Measurements from ENCODE around the gene ARHGAP40.

ARHGAP40 gene

DNA sequence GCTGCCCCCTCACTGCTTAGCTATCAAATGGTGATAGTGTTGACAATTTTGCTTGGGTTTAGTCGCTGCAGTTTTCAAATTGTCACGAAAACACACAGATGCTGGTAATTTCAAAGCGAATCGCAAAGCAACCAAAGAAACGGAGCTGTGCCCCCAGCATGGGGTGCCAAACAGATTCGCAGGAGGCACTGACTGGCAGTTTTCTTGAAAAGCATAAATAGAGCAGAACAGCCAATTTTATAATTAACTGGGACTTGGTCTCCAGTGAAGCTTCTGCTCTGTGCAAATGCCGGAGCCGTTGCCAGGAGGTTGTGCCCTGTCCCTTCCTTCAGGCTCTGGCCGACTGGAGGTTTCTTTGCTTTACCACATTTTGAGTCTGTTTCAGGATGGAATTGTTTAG lies 18.8 kb downstream of the ARHGAP40 start:
- no peak for DNase-seq

DNA sequence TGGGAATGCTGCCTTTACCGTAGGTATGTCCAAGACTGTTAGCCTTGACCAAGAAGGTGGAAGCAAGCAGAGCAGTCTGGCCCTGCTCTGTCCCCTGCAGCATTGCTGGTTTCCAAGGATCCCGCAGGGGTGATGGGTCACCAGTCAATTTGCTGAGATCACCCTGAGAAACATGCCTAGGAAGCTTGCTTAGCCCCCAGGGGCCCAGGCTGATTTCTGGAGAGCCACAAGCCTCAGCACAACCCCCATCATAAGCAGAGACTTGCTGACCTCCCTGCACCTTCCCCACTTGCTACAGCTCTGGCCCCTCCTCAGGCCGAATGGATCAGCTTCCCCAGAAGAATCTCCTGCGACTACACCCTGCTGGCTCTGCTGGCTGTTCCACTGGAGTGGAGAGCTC lies 21.5 kb downstream of the ARHGAP40 start:
- no peak for DNase-seq

DNA sequence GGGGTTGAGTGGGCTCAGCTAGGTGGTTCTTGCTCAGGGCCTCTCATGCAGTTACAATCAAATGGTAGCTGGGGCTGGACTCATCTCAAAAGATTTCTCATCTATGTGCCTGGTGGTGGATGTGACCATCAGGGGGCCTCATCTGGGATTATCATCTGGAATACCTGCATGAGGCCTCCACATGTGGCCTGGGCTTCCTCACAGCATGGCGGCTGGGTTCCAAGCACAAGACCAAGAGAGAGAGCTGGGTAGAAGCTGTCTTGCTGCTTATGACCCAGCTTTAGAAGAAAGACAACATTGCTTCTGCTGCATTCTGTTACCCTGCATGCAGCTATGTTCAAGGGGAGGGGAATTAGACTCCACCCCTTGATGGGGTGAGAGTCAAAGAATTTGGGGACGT lies 22.5 kb downstream of the ARHGAP40 start:
- no peak for DNase-seq

DNA sequence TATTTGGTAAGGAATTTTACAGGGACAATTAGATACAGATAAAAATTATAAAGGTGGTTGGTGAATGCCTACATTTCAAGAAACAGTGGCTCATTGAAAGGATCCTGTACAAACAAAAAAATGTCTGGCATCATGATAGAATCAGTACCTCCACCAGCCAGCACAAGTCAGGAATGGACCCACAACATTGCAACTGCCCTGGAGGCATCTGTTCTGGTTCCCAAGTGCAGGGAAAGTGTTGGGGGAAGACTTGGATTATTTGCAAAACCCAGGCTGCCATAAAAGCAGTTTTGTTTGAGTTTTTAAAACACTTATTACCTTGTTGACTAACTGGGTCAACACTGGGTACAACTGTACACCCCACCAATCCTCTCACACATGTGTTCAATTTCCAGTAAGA lies 24.3 kb downstream of the ARHGAP40 start:
- DNase-seq = no peak

DNA sequence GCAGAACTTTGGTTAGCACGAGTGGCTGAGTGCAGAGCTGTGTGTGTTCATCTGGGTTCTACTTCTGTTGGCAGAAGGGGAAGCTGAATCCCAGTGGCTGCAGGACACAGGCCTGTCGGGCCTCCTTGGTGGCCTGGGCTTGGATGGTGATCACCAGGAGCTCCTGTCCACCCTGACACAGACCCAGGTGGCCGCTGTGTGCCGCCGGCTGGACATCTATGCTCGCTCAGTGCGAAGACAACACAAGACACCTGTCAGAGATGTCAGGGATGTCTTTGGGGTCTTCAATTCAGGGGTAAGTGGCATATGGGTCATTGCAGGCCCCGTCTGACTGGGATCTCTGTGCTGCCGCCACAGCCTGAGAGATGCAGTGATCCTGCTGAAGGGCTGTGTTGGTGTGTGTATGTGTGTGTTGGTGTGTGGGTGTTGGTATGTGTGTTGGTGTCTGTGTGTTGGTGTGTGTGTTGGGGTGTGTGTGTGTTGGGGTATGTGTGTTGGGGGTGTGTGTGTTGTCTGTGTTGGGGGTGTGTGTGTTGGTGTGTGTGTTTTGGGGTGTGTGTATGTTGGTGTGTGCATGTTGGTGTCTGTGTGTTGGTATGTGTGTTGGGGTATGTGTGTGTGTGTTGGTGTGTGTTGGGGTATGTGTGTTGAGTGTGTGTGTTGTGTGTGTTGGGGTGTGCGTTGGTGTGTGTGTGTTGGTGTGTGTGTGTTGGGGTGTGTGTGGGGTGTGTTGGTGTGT lies 25.5 kb downstream of the ARHGAP40 start:
- DNase-seq = no peak

DNA sequence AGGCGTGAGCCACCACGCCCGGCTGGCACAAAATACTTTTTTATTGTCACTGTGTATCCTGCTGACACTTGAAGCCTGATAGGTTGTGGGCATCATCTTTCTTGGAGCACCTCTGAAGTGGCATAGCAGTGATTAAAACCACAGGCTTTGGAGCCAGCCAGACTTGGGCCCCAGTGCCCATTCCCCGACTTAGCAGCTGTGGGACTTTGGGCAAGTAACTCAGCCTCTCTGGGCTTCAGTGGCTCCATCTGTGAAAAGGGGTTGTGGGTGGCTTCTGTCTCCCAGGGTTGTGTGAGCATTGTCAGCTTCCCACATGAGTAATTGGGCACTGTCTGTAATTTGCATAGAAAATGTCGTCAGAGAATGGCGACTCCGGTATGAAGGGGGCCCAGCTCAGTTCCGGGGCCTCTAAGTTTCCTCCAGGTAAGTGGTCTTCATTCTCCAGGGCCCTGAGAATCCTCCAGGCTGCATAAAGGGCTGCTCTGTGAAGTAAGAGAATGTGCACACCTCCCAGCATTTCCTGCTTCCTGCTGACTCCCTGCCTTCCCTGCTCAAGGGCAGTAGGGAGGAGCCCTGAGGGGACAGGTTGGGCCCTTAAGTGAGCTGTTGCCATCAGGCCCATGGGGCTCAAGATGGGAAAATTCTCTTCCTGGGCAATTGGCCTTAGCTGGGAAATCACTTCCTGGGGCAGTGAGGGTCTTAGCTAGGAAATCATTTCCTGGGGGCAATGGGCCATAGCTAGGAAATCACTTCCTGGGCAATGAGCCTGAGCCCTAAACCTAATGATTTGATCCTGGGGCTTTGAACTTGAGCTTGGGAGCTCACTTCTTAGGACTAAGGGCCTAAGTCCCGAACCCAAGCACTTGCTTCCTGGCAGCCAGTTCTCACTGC lies 27.2 kb downstream of the ARHGAP40 start:
- no peak for DNase-seq

DNA sequence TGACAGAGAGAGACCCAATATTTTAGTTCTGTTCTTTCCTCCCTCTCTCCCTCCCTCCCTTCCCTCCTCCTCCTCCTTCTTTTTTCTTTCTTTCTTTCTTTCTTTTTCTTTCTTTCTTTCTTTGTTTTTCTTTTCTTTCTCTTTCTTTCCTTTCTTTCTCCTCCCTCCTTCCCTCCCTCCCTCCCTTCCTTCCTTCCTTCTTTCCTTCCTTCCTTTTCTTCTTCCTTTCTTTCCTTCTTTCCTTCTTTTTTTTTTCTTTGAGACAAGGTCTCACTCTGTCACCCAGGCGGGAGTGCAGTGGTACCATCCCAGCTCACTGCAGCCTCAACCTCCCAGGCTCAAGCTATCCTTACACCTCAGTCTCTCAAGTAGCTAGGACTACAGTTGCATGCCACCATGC lies 28.4 kb downstream of the ARHGAP40 start:
- no peak for DNase-seq

DNA sequence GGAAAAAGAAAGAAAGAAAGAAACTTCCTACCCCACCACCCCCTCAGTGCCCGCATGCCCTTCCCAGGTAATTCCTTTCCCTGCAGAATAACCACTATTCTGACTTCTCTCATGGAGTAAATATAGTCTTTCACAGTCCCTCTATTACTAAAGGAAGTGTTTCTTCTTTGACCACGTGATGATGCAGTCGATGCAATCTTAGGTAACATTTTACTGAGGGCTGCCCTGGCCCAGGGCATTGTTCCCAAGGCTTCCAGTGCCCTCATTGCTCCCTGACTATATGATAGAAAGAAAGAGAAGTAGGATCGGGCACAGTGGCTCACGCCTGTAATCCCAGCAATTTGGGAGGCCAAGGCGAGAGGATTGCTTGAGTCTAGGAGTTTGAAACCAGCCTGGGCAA lies 29.1 kb downstream of the ARHGAP40 start:
- no peak for DNase-seq

DNA sequence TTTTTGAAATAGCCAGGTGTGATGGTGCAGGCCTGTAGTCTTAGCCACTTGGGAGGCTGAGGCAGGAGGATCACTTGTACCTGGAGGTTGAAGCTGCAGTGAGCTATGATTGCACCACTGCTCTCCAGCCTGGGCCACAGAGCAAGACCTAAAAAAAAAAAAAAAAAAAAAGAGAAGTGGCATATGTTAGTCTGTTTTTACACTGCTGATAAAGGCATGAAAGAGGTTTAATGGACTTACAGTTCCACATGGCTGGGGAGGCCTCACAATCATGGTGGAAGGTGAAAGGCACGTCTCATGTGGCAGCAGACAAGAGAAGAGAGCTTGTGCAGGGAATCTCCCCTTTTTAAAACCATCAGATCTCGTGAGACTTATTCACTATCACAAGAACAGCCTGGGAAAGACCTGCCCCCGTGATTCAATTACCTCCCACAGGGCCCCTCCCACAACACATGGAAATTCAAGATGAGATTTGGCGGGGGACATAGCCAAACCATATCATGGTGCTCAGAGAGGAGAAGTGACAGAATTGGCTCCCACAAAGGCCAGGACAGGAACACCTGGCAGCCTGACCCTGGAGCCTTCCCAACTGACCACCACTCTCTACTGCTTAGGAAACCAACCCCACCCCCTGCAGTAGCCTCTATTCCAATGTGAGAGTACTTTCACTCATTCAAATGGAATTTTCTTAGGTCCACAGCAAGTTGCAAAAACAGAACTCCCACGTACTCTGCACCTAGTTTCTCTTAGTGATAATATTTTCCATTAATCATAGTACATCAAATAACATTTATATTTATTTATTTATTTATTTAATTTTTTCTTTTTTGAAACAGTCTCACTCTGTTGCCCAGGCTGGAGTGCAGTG lies 29.8 kb downstream of the ARHGAP40 start:
- DNase-seq = peak; percentile 17

DNA sequence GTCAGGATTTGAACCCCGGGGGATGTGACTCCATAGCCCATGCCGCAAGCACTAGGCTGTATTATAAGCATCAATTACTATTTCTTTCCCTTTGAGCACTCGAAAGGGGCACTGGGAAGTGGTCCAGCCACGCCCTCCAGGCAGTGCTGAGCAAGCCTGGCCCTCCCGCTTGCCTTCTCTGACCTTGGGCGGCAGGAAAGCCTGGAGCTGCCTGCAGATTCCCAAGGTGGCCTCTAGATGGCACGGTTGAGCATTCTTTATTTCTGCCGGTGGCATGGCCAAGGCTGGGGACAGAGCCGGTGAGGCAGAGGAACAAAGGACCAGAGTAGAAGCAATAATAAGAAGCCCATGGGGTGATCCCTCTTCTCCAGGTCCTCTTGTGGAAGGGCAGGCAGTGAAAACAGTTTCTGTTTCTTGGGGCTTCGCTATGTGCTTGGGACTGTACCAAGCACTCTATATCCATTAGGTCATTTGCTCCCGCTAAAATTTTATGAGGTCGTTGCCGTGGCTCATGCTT lies 32.0 kb downstream of the ARHGAP40 start:
- peak; percentile 80 for DNase-seq

DNA sequence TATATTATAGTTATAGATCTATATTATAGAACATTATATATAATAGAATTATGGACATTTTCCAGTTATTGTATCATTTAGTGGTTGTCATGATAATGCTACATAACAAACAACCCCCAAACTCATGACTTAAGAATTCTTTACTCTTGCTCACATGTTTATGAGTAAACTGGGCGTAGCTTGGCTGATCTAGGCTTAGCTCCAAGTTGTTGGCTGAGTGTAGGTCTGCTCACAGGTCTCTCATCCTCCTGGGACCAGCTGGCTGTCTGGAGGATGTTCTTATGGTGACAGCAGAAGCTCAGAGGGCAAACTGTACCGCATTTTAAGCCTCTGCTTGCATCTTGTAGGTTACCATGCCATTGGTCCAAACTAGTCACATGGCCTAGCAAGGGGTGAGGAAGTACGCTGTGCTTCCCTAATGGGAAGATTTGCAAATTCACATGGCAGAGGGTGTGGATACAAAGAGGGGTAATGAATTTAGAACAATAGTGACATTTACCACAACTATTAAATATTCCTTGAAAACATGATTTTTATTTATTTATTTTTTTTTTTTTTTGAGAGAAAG lies 34.2 kb downstream of the ARHGAP40 start:
- DNase-seq = peak; percentile 11

DNA sequence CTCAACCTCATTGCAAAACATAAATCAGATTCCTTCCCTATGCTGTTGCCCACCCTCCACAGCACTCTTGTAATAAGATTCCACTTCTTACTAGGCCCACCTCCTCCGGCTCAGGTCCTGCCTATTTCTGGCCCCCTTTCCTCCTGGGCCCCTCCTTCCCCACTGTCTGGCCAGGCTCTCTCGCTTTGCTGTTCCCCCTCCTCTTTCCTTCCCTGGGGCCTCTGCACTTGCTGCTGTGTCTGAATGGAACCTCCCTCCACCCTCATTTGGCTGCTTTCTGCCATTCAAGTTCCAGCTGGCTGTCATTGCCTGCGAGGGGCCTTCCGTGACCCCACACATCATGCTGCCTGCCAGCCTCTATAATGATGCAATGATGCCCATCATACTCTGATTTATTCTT lies 38.9 kb downstream of the ARHGAP40 start:
- DNase-seq = no peak

DNA sequence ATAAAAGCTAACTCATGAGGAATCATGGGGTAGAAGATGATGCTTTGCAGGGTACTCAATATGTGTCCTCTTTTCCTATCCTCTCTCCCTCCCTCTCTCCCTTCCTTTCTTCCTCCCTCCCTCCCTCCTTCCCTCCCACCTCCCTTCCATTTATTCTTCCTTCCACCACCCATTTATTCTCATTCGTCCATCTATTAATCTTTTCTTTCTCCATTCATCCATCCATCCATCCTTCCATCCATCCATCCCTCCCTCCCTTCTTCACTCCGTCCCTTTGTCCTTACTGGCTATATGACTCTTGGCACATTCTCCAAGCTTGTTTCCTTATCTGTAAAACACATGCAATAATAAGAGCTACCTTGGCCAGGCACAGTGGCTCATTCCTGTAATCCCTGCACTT lies 40.9 kb downstream of the ARHGAP40 start:
- no peak for DNase-seq

DNA sequence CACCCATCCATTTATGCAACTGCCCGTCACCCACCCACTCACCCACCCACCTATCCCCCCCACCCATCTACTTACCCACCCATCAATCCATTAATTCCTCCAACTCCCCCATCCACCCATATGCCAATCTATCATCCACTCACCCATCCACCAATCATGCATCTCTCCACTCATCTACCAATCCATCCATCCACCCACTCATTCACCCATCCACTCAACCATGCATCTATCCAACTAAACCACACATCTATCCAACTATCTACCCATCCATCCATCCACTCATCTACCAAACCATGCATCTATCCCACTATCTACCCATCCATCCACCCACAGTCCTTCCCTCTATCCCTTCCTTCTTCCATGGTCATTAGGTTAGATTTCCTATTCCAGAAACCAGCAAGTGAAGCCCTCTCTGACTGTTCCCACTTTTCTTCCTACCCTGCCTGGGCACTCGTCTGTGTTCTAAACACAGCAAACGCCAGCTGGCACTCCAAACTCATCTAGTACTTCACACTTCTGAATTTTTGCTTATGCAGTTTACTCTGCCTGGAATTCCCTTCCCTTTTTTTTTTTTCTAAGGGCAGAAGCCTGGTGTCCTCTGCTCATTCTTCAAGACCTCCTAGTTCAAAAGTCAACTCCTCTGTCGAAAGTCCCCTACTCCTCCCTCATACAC lies 43.1 kb downstream of the ARHGAP40 start:
- no peak for DNase-seq

DNA sequence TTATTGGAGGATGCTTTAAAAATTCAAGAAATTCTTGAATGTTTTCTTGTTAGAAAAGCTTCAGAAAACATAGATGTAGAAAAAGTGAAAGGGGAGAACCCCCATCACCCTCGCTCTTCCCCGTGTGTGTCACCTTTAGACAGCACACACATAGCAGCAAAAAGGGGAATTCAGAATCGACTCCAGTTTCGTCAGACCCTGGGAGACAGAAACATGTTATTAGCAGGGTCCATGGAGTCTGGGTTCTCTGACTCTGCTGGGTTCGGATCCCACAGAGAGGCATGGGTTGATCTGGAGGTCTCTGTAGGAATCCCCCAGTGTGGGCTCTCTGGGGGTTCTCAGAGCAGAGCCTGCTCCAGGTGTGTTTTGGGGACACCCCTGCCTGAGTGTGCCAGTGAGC lies 43.7 kb downstream of the ARHGAP40 start:
- DNase-seq = no peak

DNA sequence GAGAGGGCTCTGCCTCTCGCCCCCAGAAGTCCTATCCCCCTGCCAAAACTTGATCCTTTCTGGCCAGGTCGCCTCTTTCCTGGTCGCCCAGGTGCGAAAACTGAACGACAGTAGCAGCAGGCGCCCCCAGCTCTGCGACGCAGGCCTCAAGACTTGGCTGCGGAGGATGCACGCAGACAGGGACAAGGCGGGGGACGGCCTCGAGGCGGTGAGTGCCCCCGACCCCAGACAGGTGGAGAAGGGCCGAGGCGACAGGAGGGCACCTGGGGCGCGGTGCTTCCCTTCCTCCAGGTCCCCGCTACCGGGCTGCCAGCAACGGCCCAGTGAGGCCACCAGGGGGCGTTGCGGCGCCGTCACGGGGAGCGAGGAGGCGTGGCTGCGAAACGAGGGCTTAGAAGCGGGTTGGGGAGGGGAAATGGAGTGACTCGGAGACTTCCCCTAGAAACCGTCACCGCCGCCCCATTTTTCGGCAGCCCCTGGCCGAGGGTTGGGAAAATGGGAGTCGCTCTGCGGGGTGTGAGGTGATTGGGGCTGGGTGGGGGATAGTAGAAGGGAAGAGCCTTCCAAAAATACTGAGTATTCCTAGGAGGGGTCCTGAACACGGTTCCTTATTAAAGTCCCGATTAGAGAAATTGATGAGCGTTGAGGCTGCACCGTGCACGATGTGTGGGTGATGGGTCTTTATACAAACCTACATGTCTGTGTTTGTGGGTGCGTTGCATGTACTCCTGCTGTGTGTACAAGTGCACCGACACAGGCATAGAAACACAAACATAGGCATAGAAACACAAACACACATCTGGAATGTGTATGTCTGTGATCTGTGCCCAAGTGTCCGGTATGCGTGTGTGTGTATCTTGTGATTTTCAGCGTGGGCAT lies 44.6 kb downstream of the ARHGAP40 start:
- peak; percentile 89 for DNase-seq

DNA sequence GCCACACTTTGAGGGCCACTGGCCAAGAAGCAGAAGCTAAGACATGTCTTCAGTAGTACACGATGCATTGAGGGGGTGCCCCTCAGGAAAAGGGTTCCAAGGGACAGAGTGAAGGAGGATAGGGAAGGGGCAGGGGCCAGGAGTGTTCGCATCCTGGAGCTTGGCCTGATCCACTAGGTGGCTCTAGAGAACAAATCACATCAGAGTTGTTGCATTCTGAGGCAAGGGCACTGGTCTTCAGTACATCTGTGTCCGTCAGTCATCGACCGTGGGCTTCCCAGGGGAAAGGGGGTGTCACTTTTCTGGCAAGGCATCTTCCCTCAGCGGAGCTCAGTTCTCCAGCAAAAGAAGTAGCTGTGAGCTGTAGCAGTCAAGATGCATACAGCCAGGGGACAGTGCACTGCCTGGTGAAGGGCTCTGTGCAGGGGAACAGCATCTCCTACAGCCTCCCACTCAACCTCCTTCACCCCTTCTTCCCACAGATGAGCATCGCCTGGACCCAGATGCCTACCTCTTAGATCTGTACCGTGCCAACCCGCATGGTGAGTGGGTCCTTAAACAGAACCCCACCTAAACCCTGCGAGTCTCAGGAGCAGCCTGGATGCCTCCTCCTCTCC lies 47.8 kb downstream of the ARHGAP40 start:
- DNase-seq = peak; percentile 48

DNA sequence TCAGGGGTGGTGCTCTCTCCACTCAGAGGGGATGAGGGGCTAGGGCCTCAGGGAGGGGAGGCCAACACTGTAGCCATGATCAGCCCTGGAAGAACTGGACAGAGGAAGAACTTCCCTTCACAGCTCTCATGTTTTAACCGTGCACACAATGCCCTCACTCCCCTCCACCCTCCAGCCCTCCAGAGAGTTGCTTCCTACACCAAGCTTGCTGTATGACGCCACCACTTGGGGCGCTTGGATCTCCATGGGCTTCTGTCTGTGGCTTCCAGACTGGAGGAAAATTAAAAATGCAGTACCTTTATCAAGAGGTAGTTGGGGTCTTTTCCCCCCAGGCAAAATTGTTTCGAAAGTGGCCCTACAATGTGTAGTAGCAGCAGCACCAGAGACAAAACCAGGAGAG lies 48.4 kb downstream of the ARHGAP40 start:
- DNase-seq = peak; percentile 16

DNA sequence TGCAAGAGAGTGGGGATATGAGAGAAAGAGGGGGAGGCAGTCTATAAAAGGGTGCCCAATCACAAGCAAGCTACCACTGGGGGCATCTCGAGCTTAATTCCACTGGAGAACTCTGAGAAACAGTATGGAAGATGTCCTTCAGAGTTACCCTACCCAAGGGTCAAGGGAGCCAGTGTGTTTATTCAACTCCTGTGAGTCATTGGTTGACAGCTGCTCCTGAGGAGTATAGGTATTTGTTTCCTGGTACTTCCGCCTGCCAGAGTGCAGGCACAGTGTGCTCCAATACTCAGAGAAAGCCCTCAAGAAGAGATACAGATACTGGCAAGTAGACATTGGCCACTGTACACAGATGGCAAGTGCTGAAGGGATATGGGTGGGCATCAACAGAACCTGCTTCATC lies 49.5 kb downstream of the ARHGAP40 start:
- no peak for DNase-seq

DNA sequence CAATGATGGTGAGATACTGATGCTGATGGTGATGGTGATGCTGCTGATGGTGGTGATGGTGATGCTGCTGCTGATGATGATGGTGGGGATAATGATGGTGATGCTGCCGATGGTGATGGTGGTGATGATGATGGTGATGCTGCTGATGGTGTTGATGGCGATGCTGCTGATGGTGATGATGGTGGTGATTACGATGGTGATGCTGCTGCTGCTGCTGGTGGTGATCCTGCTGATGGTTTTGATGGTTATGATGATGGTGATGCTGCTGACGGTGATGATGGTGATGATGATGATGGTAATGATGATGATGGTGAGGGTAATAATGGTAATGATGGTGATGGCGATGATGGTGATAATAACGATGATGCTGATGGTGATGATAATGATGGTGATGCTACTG lies 50.0 kb downstream of the ARHGAP40 start:
- no peak for DNase-seq

DNA sequence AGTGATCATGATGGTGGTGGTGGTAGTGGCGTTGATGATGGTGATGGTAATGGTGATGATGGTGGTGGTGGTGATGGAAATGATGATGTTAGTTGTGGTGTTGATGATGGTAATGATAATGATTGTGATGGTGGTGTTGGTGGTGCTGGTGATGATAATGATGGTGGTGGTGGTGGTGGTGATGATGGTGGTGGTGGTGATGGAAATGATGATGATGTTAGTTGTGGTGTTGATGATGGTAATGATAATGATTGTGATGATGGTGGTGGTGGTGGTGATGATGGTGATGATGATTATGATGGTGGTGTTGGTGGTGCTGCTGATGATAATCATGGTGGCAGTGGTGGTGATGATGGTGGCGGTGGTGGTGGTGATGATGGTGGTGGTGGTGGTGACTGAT lies 51.4 kb downstream of the ARHGAP40 start:
- no peak for DNase-seq
